ENCODE measurements around the gene SCARB2.

DNA sequence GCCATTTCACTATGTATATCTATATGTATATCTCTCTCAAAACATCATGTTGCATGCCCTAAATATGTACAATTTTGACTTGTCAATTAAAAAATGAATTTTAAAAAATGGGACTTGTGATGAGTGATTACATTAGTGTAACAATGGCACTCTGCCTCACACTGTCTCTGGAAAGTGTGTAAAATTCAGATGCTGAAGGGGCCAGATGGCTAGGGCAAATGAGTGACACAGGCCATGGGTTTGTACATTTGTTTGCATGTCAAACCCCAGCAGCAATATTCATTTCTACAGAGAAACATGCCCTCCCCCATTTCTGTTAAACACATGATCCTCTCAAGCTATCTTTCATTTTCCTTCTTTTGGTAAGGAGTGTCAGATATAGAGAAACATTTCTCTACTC, 8.1 kb downstream of the SCARB2 start:
- TF ChIP-seq, protein P1, sequence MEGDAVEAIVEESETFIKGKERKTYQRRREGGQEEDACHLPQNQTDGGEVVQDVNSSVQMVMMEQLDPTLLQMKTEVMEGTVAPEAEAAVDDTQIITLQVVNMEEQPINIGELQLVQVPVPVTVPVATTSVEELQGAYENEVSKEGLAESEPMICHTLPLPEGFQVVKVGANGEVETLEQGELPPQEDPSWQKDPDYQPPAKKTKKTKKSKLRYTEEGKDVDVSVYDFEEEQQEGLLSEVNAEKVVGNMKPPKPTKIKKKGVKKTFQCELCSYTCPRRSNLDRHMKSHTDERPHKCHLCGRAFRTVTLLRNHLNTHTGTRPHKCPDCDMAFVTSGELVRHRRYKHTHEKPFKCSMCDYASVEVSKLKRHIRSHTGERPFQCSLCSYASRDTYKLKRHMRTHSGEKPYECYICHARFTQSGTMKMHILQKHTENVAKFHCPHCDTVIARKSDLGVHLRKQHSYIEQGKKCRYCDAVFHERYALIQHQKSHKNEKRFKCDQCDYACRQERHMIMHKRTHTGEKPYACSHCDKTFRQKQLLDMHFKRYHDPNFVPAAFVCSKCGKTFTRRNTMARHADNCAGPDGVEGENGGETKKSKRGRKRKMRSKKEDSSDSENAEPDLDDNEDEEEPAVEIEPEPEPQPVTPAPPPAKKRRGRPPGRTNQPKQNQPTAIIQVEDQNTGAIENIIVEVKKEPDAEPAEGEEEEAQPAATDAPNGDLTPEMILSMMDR (IDR thresholded peaks at IDR 0.05 in 2 of 3, conservative IDR thresholded peaks at IDR 0.05 in 1 of 3; ENCODE audit: borderline replicate concordance in 1 of 3, insufficient read depth in 1 of 3, low read depth in 2 of 3, low read length in 2 of 3), result no peak
- no peak for TF ChIP-seq JUND (IDR thresholded peaks at IDR 0.05)
- TF ChIP-seq EZH2 (IDR thresholded peaks at IDR 0.05), result no peak
- TF ChIP-seq RAD21 (IDR thresholded peaks at IDR 0.05; ENCODE audit: low read depth), result no peak
- no peak for TF ChIP-seq POLR2AphosphoS5 (IDR thresholded peaks at IDR 0.05; ENCODE audit: low read depth, low read length)
- TF ChIP-seq EZH2phosphoT487 (IDR thresholded peaks at IDR 0.05; ENCODE audit: borderline replicate concordance), result no peak
- TF ChIP-seq POLR2A (IDR thresholded peaks at IDR 0.05; ENCODE audit: borderline replicate concordance, extremely low read depth, insufficient read depth, insufficient read length), result no peak
- TF ChIP-seq, protein P2, sequence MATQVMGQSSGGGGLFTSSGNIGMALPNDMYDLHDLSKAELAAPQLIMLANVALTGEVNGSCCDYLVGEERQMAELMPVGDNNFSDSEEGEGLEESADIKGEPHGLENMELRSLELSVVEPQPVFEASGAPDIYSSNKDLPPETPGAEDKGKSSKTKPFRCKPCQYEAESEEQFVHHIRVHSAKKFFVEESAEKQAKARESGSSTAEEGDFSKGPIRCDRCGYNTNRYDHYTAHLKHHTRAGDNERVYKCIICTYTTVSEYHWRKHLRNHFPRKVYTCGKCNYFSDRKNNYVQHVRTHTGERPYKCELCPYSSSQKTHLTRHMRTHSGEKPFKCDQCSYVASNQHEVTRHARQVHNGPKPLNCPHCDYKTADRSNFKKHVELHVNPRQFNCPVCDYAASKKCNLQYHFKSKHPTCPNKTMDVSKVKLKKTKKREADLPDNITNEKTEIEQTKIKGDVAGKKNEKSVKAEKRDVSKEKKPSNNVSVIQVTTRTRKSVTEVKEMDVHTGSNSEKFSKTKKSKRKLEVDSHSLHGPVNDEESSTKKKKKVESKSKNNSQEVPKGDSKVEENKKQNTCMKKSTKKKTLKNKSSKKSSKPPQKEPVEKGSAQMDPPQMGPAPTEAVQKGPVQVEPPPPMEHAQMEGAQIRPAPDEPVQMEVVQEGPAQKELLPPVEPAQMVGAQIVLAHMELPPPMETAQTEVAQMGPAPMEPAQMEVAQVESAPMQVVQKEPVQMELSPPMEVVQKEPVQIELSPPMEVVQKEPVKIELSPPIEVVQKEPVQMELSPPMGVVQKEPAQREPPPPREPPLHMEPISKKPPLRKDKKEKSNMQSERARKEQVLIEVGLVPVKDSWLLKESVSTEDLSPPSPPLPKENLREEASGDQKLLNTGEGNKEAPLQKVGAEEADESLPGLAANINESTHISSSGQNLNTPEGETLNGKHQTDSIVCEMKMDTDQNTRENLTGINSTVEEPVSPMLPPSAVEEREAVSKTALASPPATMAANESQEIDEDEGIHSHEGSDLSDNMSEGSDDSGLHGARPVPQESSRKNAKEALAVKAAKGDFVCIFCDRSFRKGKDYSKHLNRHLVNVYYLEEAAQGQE (IDR thresholded peaks at IDR 0.05; ENCODE audit: low read depth), result no peak
- TF ChIP-seq CEBPB (IDR thresholded peaks at IDR 0.05; ENCODE audit: low read depth), result no peak

Data from HCT116 (cell line).